AG04450 (cell line): Measurements from ENCODE around the gene SOST. TPM values are rescaled to one million over a fixed set of nuclear protein-coding genes. Genes with fewer than 3 reads are reported as not detected.

Experiments
- CTCF ChIA-PET: fragments of 300-600, 350-600 bp; formaldehyde crosslinking; extraction: SDS; loops from one replicate; lab custom pipeline; 2022; ENCODE audit warnings: antibody characterized with exemption, inconsistent platforms; lab: Charles Lee
- POLR2A ChIA-PET: fragments of 350-600 bp; formaldehyde crosslinking; extraction: SDS; loops from one replicate; lab custom pipeline; 2021; ENCODE audit warnings: antibody characterized with exemption, inconsistent platforms; lab: Yijun Ruan, JAX
- DNase-seq: peaks from one replicate; pipeline ENCODE4 v3.0.0-alpha.2; 2011; ENCODE audit warnings: low read depth, low spot score
- H3K27ac ChIP-seq: one replicate; pipeline ENCODE4 v1.5.1; 2012; ENCODE audit warnings: low read depth, low read length, control low read depth
- H3K27me3 ChIP-seq: one replicate; pipeline ENCODE4 v1.6.0; 2012; ENCODE audit warnings: low read length; ENCODE audit not compliant: control insufficient read depth, insufficient read depth
- H3K4me3 ChIP-seq: 2 replicates; pipeline ENCODE4 v1.5.1; 2011; ENCODE audit warnings: mild to moderate bottlenecking, low read depth, low read length, control low read depth
- H3K9me3 ChIP-seq: 2 replicates; pipeline ENCODE4 v1.5.1; 2012; ENCODE audit warnings: low read length; ENCODE audit not compliant: control insufficient read depth, insufficient read depth
- polyA plus RNA-seq: library from polyadenylated mRNA; depleted of rRNA; stranded (reverse); fragments of >200 nt; gene quantifications from 2 replicates; pipeline ENCODE4 v1.2.3, GENCODE V29; 2011
- TF ChIP-seq, protein P1 (sequence below): IDR thresholded peaks from 2 replicates; pipeline ENCODE4 v1.5.1; 2011; ENCODE audit warnings: low read depth, low read length, control low read depth, inconsistent platforms

Gene SOST
- polyA plus RNA-seq, 1 experiment: not detected

DNA sequence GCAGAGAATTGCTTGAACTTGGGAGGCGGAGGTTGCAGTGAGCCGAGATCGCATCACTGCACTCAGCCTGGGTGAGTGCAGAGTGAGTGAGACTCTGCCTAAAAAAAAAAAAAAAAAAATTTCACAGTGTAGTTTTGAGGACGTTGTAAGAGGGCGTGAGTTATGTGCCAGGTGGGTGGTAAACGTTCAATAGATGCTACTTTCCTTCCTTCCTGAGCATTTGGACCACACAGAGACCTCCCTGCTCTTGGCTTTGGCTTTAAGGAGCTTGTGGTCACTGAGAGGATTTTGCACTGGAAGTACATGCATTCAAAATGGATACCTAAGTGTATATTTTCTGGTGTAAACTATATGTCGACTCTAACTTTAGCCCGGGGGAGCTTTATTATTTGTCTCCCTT lies 30.5 kb downstream of the SOST start:
- CTCF ChIA-PET: interaction anchor here (1.0 kb wide), 1 partner anchor 38 kb away, joined by 4 read pairs; no protein-coding TSS in a partner anchor

DNA sequence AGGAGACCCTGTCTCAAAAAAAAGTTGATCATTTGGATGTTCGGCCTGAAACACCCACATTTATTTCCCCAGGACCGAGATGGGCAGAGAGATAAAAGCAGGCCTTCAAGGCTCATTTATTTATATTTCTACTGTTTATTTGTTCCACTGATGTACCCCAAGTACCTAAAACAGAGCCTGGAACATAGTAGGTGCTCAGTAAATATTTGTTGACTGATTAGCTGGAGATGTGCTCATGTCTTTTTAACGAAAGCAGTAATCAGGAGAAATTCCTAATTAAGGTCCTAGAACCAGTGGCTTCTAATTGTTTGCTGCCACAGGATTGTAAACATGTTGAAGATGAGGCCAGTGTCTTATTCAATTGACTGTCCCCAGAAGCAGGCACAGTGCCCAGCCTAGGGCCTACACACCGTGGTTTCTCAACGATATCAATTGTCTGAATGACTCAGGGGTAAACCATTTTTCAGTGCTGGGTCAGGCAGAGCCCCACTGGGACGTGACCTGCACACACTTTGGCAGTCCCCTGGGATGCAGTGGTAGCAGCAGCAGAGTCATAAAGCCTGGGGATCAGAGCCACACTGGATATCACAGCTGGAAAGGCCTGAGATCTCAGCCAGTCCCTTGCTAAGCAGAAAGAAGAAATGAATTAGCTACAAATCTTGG lies 34.8 kb downstream of the SOST start:
- Histone ChIP-seq H3K27ac (no peak overlapping the region), H3K27me3 (no peaks in the 10 kb centered on the region), H3K9me3 (no peaks in the 10 kb centered on the region; the same call in 1 of the 2 replicates), H3K4me3 (no peak overlapping the region)
- TF ChIP-seq, protein P1, sequence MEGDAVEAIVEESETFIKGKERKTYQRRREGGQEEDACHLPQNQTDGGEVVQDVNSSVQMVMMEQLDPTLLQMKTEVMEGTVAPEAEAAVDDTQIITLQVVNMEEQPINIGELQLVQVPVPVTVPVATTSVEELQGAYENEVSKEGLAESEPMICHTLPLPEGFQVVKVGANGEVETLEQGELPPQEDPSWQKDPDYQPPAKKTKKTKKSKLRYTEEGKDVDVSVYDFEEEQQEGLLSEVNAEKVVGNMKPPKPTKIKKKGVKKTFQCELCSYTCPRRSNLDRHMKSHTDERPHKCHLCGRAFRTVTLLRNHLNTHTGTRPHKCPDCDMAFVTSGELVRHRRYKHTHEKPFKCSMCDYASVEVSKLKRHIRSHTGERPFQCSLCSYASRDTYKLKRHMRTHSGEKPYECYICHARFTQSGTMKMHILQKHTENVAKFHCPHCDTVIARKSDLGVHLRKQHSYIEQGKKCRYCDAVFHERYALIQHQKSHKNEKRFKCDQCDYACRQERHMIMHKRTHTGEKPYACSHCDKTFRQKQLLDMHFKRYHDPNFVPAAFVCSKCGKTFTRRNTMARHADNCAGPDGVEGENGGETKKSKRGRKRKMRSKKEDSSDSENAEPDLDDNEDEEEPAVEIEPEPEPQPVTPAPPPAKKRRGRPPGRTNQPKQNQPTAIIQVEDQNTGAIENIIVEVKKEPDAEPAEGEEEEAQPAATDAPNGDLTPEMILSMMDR: no peak
- ChIA-PET POLR2A (no interaction called here), CTCF (interaction anchor here (0.9 to 1.0 kb wide), 2 partner anchors 9 to 29 kb away, joined by 3 to 4 read pairs; no protein-coding TSS in a partner anchor)
- no peak for DNase-seq

More for the DNA sequence above, 30.5 kb downstream of the SOST start:
- no peaks in the 10 kb centered on the region for H3K9me3 ChIP-seq
- H3K27me3 ChIP-seq: no peaks in the 10 kb centered on the region
- DNase-seq: no peak
- H3K27ac ChIP-seq: no peak overlapping the region
- POLR2A ChIA-PET: no interaction called here
- TF ChIP-seq, protein P1: no peak
- H3K4me3 ChIP-seq: no peak overlapping the region

DNA sequence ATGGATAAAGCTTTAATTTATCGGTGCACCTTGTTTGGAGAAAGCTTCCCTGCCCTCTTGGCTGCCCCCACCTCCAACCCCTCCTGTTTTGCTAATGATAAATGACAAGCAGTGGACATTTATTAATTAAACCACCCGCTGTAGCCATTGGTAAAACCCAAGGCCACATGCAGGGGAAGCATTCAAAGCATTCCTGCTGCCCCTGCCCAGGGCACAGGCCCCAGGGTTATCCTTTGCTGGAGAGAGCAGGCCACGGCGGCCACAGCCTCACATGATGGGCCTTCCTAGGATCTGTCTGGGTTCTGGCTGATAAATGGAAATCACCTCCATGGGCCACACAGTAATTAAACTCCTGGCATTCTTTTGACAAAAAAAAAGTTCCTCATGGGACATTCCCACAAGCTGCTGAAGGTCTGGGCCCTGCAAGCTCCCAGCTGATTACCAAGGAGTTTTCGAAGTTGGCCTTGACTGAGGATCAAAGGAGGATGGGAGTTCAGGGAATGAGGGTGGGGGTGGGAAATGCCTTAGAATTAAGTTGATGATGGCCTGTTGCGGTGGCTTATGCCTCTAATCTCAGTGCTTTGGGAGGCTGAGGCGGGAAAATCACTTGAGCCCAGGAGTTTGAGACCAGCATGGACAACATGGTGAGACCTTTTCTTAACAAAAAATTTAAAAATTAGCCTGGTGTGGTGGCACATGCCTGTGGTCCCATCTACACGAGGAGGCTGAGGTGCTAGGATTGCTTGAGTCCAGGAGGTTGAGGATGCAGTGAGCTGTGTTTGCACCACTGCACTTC lies 35.5 kb downstream of the SOST start:
- DNase-seq: no peak
- ChIA-PET CTCF (interaction anchor here (1.0 kb wide), 1 partner anchor 28 kb away, joined by 4 read pairs; no protein-coding TSS in a partner anchor), POLR2A (interaction anchor here (0.6 kb wide), 1 partner anchor 98 kb away, joined by 5 read pairs; no protein-coding TSS in a partner anchor)
- TF ChIP-seq, protein P1: no peak
- Histone ChIP-seq H3K4me3 (no peak overlapping the region), H3K27ac (no peak overlapping the region), H3K27me3 (no peaks in the 10 kb centered on the region), H3K9me3 (no peaks in the 10 kb centered on the region; the same call in 1 of the 2 replicates)

DNA sequence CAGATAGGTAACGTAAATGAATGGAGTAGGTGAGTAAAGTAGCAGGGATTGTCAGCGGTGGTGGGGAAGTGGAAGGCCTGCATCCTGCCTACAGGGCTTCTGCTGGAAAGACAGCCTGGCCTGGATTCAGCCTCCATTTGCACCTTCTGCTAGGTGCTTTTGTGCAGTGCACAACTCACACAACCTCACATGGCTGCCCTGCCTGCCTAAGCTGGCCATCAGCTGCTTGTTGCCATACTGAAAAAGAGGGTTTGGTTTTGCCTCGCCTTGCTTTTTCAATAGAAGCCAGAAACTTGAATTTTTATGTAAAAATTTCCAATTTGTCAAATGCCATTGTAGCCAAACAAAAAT lies 36.3 kb downstream of the SOST start:
- Histone ChIP-seq H3K27ac (no peak overlapping the region), H3K4me3 (no peak overlapping the region), H3K9me3 (no peaks in the 10 kb centered on the region; the same call in 1 of the 2 replicates), H3K27me3 (no peaks in the 10 kb centered on the region)
- CTCF ChIA-PET: no interaction called here
- TF ChIP-seq, protein P1: no peak
- POLR2A ChIA-PET: no interaction called here
- no peak for DNase-seq
